Lower leg skin (tissue), 3 donors: Measurements from ENCODE around the gene ADCYAP1R1.

ENCODE experiments used
- POLR2A ChIP-seq, 2 donors: fragments of 450-650 bp; IDR thresholded peaks; one replicate each; pipeline ENCODE4 v1.6.1; 2016 to 2017; ENCODE audit warnings: antibody characterized with exemption in 2 of 2, mild to moderate bottlenecking in 1 of 2, moderate library complexity in 1 of 2
- TF ChIP-seq, protein P1 (sequence below), 3 donors: fragments of 450-650 bp; IDR thresholded peaks; one replicate each; pipeline ENCODE4 v1.5.1; 2016; ENCODE audit warnings: antibody characterized with exemption in 3 of 3, mild to moderate bottlenecking in 3 of 3, moderate library complexity in 2 of 3

- no peak for TF ChIP-seq POLR2A (IDR thresholded peaks at IDR 0.05)
- TF ChIP-seq, protein P1, sequence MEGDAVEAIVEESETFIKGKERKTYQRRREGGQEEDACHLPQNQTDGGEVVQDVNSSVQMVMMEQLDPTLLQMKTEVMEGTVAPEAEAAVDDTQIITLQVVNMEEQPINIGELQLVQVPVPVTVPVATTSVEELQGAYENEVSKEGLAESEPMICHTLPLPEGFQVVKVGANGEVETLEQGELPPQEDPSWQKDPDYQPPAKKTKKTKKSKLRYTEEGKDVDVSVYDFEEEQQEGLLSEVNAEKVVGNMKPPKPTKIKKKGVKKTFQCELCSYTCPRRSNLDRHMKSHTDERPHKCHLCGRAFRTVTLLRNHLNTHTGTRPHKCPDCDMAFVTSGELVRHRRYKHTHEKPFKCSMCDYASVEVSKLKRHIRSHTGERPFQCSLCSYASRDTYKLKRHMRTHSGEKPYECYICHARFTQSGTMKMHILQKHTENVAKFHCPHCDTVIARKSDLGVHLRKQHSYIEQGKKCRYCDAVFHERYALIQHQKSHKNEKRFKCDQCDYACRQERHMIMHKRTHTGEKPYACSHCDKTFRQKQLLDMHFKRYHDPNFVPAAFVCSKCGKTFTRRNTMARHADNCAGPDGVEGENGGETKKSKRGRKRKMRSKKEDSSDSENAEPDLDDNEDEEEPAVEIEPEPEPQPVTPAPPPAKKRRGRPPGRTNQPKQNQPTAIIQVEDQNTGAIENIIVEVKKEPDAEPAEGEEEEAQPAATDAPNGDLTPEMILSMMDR (IDR thresholded peaks at IDR 0.05), result no peak
Observed at GRCh38 chr7:31110331-31111108, 58.4 kb downstream of the ADCYAP1R1 start.
